GF-D8 (cell line): ENCODE measurements around the gene DNAJC5.
"Not testable (repeated sequence)": the region's sequence is repeated elsewhere in the genome, so short reads cannot be mapped to it uniquely, and the experiment has no call there.

Experiments
- DNase-seq: peaks from one replicate; lab custom pipeline; 2025; lab: John Stamatoyannopoulos, UW

DNAJC5 gene

DNA sequence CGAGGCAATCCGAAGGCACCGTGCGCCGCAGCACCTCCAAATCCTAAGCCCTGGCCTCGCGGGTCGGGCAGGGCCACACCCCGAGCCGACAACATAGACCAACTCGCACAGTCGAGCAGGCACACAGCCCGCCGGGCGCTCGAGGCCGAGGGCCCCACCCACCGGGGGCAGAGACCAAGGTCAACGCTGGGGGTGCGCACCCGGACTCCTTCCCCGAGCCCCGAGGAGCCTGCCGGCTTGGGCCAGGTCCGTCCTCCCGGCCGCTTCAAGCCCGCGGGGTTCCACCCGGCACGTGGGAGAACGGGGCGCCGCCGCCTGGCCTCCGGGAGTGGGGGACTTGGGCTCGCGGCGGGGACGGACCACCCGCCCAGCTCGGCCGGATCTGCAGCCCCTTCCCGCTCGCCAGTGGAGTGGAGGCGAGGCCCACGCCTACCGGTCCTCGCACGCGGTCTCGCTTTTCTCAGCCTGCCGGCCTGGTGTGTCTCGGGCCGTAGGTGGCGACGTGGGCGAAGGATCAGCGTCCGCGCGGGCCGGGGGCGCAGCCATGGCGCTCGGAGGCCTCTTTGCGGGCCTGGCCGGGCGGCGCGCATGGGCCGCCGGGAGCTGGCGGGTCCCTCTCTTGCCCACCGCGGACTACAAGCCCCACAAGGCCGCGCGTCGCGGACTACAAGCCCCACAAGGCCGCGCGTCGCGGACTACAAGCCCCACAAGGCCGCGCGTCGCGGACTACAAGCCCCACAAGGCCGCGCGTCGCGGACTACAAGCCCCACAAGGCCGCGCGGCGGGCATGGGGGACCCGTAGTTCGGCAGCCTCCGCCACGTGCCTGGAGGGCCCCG, 61.1 kb downstream of the DNAJC5 start, which contains the start of gene UCKL1:
UCKL1 (minus strand) TSS at position 590 of the 837 bp plus-strand sequence; CDS start at position 546, 44 bp downstream.
- peak; percentile 60 for DNase-seq

DNA sequence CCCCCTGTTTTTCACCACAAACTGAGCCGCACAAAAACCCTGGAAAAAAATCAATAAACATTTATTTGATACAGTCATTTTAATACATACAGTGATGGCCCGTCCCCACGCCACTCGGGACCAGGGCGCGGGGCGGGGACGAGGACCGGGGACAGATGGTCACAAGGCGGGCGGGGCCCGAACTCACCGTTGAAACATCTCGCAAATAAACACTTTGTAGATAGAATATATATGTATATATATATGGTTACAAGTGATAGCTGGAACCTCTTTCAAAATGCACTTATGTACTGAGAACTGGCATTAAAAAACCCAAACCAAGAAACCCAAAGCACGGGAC, 61.7 kb downstream of the DNAJC5 start:
- no peak for DNase-seq

DNA sequence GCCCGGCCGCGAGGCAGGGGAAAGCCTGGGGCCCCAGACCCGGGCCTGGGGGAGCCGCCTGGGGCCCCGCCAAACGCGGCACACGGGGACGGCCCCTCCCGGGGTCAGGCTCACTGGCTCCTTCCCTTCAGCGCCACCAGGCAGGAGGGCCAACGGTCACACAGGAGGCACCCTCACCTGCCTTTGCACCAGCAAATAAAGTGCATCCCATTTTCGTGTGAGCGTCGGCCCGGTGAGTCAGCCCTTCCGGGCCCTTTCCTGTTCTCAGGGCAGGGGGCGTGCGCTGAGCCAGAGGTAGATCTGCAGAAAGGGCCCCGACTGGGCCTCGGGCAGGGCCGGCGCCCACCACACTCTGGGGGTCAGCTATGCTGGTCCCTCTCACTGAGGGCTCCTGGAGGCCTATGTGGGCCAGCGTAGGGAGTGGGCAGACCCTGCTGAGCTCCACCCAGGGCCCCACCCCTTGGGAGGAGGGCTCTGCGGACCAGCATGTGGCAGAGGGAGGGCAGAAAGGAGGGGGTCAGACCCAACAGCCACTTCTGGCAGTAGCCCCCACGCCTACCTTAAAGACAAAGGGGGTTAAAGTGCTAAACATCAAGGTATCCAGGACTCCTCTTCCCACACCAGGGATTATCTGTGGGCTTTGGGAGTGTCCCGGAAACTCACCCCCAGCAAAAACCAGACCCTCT, 62.2 kb downstream of the DNAJC5 start:
- DNase-seq, result peak; percentile 49

DNA sequence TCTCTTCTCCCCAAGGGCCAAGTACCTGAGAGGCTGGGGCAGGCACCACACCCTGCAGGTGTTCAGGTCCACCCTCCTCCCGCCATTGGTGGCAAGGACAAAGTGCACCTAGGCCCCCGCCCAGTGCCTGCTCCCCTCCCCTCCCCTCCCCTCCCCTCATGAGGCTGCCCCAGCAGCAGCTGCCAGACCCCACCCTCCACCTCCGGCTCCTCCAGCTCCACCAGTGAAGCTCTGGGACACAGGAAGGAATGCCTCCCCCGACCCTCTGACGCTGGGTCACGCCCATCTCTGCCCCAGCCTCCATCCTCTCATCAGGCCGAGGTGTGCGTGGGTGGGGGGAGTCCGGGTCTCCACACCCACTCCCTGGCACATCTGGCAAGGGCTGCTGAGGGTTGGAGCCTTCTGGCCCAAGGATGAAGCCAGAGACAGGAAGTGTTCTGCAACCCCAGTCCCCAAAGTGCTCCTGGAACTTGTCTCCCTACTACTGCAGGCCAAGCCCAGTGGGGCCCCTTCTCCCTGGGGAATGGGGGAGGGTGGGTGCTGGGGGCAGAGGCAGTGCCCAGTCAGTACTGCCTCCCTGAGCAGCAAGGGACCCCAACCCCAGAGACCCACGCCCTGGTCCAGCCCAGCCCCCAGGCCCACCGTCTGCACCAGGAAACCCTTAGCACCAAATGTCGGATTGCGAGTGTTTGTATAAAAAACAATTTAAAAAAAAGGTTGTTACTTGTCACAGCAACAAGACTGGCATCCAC, 62.9 kb downstream of the DNAJC5 start:
- peak; percentile 44 for DNase-seq

DNA sequence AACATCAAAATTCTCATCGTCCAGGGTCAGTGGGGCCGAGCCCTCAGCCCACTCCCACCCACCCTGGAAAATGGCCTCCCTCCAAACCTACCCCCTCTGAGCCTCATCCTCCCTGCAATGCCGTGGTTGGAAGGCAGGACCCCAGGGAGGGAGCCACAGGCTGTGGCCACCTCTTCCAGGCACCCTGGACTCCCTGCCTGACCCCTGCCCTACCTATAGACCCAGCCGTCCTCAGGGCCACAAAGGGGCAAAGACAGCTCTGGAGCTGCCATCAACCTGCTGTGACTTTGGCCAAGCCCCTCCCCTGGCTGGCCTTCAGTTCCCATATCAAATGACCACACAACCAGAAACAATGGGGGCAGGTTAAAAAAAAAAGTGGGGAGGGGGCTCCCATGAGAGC, 63.5 kb downstream of the DNAJC5 start:
- DNase-seq, result no peak

DNA sequence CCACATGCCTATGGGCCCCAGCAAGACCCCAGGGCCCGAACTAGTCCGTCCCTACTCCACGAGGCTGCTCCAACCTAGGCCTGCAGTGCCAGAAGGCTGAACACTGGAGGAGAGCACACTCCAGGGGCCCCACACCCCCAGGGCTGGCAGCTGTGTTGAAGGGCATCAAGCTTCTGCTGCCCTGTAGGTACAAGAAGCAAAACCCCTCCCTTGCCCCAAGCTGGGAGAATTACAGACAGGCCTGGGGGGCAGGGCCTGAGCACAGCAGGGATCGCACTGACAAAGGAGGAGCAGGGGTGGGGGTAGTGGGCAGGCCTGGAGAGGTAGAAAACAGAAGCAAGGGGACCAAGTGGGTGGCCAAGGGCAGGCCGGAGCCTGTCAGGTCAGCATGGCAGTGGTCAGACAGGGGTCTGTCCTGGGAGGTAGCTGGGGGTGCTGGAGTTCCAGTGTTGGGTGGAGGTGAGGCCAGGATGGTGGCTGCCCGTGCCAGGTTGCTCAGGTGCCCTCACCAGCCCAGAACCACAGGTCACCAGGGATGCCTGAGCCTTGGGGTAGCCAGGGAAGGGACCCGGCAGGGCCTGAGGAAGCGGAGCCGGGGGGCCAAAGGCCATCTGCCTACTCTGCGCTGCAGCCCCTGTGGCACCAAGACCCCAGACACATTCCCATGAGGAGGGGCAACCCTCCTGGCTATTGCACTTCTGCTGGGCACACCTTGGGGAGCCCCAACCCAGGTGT, 64.2 kb downstream of the DNAJC5 start:
- no peak for DNase-seq

DNA sequence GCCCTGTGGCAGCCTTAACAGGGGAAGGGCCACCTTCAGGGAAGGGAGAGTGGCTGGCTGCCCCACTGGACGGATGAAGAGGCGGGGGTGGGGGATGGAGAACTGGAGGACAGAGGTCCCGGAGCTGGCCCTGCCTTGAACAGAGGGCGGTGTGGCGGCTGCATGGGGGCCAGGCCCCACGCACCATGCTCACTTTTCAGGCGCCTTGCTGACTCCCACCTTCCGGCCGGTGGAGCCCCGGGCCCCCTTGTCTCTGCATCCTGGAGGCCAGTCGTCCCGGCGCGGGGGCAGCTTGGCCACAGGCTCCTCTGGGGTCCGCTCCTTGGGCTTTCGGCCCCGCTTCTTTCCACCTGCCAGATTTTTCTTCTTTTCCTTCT, 64.8 kb downstream of the DNAJC5 start:
- DNase-seq, result no peak

DNA sequence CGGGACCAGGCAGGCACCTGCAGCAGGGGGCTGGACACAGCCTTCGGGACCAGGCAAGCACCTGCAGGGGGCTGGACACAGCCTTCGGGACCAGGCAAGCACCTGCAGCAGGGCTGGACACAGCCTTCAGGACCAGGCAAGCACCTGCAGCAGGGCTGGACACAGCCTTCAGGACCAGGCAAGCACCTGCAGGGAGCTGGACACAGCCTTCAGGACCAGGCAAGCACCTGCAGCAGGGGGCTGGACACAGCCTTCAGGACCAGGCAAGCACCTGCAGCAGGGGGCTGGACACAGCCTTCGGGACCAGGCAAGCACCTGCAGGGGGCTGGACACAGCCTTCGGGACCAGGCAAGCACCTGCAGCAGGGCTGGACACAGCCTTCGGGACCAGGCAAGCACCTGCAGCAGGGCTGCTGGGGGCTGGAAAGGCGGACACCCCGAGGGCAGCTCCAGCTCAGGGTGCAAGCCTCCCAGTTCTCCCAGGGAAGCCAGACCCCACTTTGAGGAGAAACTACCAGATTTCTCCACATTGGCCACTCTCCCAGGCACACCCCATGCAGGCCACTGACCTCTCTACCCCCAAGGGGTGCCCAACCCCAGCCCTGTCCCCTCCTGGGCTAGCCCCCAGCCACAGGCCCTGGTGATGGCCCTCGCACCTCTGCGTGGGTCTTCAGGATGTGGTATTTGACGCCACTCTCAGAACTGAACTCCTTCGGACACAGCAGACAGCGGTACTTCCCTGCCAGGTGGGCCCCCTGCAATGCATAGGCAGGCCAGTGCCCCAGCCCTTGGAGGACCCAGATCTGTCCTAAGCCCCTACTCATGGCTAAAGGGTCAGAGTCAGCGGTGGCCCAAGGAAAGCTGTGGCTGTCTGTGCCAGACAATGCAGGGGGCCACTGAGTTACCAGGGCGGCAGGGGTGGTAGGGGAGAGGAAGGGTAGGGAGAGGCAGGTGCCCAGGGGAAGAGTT, 66.0 kb downstream of the DNAJC5 start:
- DNase-seq, result not testable (repeated sequence)

DNA sequence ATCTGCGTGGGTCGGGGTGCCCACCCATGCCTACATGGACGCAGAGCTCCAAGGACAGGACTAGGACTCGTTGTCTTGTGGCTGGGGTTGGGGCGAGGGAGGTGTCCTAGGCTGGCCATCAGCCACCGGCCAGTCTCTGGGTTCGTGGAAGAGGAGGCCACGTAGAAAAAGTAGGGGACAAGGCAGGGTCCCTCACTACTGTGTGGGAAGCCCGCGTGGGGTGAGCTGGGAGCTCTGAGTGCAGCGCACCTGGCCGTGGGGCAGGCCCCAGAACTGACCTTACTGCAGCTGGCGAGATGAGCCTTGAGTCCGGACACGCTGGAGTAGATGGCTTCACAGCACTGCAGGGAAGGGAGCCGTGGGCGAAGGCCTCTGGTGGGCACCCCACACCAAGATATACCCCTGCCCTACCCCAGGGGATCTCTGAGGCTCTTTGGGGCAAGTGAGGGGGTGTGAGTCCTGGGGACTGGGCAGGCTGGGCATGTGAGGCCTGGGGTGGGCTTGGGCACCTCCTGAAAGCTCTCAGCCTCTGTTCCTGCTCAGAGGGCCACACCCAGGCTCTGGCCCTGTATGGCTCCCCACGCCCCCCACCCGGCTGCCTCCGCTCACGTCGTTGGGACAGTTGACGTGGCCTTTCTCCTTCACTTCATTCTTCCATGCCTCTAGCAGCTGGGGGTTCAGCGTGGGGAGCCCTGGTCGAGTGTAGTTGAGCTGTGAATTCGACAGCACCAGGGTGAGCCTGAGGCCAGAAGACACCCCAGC, 66.9 kb downstream of the DNAJC5 start:
- no peak for DNase-seq

DNA sequence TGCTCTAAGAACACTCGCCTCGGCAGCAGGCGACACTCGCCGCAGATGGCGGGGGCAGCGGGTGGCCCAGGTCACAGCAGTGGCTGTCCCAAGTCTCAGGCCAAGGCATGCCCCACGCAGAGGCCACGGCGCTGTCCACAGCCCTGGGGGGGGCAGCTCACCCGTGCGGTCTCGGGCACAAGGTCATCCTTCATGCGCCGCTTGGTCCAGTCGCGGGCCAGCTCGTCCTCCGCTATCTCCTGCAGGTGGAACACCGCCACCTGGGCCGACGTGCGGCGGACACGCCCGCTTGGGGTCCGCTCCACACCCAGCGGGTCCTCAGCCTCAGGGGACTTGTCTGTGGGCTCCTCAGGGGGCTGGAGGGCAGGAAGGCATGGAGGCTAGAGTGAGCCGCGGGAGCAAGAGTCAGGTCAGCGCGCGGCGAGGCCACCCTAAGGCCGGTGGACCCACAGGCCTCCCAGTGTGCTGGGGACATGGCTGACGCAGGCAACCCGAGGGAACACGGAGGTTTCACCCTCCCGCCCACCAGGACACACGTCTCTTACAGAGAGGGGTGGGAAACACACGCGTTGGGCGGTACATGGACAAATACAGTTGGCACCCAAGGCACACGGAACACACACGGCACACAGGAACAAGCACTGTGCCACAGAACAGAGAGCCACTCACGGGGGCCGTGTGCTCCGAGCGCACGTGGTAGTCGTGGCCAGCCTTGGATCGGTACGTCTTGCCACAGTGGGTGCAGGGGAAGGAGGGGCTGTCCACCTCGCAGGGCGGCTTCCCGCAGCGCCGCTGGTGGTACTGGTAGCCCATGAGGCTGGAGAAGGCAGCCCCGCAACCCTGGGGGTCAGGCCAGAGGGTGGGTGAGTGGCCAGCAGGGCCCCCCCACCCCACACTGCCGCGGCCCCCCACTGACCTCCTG, 67.8 kb downstream of the DNAJC5 start:
- DNase-seq, result no peak

DNA sequence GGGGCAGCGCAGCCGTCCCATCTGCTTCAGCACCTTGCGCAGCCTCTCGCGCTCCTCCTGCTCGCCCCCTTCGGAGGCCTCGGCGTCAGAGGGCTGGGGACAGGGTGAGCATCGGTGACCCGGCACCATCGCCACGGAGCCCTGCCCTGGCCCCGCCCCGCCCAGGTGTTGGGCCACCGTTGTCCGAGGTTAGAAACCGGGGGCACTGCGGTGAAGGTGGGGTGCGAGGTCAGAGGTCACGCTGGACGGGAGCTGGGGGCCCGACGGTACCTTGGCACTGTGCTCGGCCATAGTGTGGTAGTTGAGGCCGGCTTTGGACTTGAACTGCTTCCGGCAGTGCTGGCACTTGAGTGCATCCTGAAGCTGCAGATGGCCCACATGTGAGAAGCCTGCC, 68.4 kb downstream of the DNAJC5 start:
- DNase-seq, result no peak

DNA sequence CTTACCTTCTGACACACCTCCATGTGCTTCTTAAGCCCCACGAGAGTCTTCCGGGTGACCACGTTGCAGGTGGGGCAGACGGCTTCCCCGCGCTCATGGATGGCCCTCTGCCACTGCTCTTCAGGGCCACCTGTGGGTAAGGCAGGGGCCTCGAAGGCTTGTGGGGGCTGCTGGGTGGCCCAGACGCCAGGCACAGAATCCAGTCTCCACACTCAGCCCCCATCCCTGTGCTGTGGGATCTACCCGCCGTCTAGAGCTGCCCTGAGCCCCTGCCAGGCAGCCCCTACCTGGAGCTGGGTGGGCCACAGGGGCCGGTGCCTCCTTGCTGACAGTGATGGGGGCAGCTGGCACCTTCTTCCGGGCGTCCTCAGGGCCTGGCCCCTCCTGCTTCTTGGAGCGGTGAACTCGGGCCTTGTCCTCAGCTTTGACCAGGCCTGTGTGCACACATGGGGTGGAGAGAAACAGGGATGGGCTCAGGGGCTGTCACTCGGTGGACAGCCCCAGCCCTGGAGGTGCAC, 68.9 kb downstream of the DNAJC5 start:
- DNase-seq, result no peak

DNA sequence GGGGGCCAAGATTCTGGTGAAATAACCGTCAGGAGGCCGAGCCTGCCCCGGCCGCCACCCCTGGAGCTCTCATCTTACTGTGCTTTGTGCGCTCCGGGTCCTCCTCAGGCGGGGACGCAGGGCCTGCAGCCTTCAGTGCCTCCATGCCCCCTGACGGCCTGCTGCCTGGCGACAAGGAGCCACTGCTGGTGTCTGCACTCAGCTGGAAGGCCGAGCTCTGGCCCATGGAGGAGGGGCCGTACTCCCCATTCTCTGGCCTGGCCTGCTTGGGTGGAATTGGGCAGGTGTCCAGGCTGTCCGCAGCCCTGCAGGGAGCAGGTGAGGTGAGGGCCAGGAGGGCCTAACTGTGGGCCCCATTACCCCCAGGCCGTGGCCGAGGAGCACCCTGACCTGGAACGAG, 69.5 kb downstream of the DNAJC5 start:
- no peak for DNase-seq

DNA sequence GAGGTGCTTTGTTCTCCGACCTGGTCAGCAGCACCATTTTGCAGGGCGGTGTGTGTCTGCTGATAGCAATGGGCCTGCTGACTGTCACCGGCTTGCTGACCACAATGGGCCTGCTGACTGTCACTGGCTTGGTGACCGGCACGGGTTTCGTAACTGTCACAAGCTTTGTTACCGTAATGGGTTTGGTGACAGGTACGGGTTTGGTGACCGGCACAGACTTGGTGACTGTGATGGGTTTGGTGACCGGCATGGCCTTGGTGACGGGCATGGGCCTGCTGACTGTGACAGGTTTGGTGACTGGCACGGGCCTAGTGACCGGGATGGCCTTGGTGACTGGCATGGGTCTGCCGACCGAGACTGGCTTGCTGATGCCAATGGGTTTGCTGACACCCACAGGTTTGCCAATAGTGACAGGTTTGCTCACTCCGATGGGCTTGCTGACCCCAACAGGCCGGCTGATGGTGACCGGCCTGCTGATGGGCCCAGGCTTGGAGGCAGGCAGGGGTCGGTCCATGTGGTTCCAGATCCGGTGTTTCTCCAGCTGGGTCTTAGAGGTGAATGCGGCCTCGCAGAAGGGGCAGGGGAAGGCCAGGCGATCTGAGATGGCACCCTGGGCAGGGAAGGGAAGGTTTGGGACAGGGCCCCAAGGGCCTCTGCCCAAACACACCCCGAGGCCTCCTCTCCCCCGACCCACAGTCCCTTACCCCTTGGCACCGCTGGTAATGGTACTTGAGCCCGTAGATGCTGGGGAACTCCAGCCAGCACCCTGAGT, 71.4 kb downstream of the DNAJC5 start:
- no peak for DNase-seq

DNA sequence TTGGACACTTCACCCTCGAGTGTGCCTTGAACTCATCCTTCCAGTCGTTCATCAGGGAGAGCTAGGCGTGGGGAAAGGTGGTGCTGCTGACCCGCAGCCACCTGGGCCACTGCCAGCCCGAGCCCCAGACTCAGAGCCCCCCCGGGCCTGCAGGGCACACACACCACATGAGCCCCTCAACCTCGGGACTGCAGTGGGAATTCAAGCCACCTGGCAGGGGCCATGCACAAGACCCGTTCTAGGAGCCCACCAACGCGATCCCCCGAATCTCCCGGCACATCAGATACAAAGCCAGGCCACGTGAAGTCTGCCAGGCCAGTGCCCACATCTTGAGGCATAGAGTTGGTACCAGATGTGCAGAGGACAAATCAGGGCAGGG, 72.0 kb downstream of the DNAJC5 start:
- no peak for DNase-seq

DNA sequence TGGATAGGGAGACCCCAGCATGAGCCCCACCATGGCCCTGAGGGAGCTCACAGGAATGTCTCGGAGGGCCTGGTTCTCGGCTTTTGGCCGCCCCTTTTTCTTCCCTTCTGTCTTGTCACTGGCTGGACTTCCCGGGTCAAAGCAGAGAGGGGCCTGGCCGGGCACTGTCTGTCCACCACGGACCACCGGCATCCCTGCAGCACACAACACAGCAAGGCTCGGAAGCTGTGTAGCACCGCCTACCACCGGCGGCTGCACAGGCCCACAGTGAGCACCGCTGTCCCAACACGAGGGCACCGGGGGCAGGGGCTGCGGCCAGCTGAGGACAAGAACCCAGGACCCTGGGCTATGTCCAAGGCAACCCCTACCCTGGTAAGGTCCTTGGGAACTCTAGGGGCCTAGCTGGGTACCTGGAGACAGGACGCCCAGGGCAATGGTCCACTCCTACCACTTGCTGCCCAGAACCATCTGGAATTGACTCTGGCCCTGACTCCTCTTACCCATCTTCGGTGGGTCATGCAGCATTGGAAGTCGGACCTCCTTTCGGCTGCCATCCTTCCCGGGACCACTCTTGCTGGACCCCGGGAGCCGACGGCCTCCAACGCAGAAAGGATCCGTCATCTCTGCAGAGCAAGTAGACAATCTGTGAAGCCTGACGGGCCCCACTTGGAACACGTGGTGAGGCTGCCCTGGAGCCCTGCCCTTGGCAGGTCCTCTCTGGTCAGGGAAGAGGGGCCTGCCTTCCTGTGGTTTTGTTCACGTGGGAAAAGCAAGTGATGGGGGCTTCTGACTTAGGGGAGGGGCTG, 72.6 kb downstream of the DNAJC5 start:
- DNase-seq, result no peak
